ENCODE data around the gene KCNAB1. TPM values are rescaled to one million over a fixed set of nuclear protein-coding genes. Genes with fewer than 3 reads are reported as not detected.

The KCNAB1 gene
- total RNA-seq, 3 donors from 2014 or later, result 0.65 to 13.5 (median 1.2) TPM

GRCh38 chr3:156576651-156577348, 456.4 kb downstream of the KCNAB1 start:
- Histone ChIP-seq H3K4me1 (ENCODE audit: low read depth) (no peaks in the 10 kb centered on the region), H3K9me3 (no peaks in the 10 kb centered on the region), H3K4me3 (no peak overlapping the region), H3K36me3 (ENCODE audit: low read depth) (no peaks in the 10 kb centered on the region)
- TF ChIP-seq CTCF (IDR thresholded peaks at IDR 0.05), result no peak
- intact Hi-C loops (cut with DNase I, micrococcal nuclease), result no loop called here
- peak; percentile 29 for ATAC-seq
- no peak for DNase-seq

GRCh38 chr3:156577736-156578135, 457.4 kb downstream of the KCNAB1 start:
- Histone ChIP-seq H3K9me3 (no peaks in the 10 kb centered on the region), H3K4me3 (no peak overlapping the region), H3K36me3 (ENCODE audit: low read depth) (no peaks in the 10 kb centered on the region), H3K4me1 (ENCODE audit: low read depth) (no peaks in the 10 kb centered on the region)
- intact Hi-C loops (cut with DNase I, micrococcal nuclease), result no loop called here
- ATAC-seq, result peak; percentile 64
- no peak for DNase-seq
- no peak for TF ChIP-seq CTCF (IDR thresholded peaks at IDR 0.05)

- Histone ChIP-seq H3K4me1 (ENCODE audit: low read depth) (no peaks in the 10 kb centered on the region), H3K36me3 (ENCODE audit: low read depth) (no peaks in the 10 kb centered on the region), H3K9me3 (no peaks in the 10 kb centered on the region), H3K4me3 (no peak overlapping the region)
- DNase-seq (peak in 1 of 3 donors; percentile 24), ATAC-seq (peak; percentile 62)
- intact Hi-C loops (cut with DNase I, micrococcal nuclease), result no loop called here
- no peak for TF ChIP-seq CTCF (IDR thresholded peaks at IDR 0.05)
Observed at GRCh38 chr3:156579427-156579851, 459.1 kb downstream of the KCNAB1 start.

GRCh38 chr3:156581033-156581432, 460.7 kb downstream of the KCNAB1 start:
- TF ChIP-seq CTCF (IDR thresholded peaks at IDR 0.05), result no peak
- H3K4me1 ChIP-seq (ENCODE audit: low read depth), result no peaks in the 10 kb centered on the region
- H3K36me3 ChIP-seq (ENCODE audit: low read depth), result no peaks in the 10 kb centered on the region
- H3K9me3 ChIP-seq, result no peaks in the 10 kb centered on the region
- intact Hi-C loops (cut with DNase I, micrococcal nuclease), result no loop called here
- no peak for ATAC-seq
- H3K4me3 ChIP-seq, result no peak overlapping the region
- DNase-seq, result no peak

- intact Hi-C loops (cut with DNase I, micrococcal nuclease), result no loop called here
- Histone ChIP-seq H3K9me3 (no peaks in the 10 kb centered on the region), H3K4me3 (no peak overlapping the region), H3K4me1 (ENCODE audit: low read depth) (no peaks in the 10 kb centered on the region), H3K36me3 (ENCODE audit: low read depth) (no peaks in the 10 kb centered on the region)
- no peak for DNase-seq
- ATAC-seq, result no peak
- TF ChIP-seq CTCF (IDR thresholded peaks at IDR 0.05), result no peak
Observed at GRCh38 chr3:156581954-156582353, 461.6 kb downstream of the KCNAB1 start.

All from mucosa of descending colon (tissue), 3 donors.